GM12892 (cell line): ENCODE measurements around the gene CYP4F11. TPM values are rescaled to one million over a fixed set of nuclear protein-coding genes. Genes with fewer than 3 reads are reported as not detected.
"Not testable (repeated sequence)": the region's sequence is repeated elsewhere in the genome, so short reads cannot be mapped to it uniquely, and the experiment has no call there.

Experiments
- DNase-seq: peaks from one replicate; pipeline ENCODE4 v3.0.0; 2011; ENCODE audit not compliant: insufficient read length
- FAIRE-seq: peaks from 2 replicates; lab custom pipeline; 2011; peaks lifted over from hg19 to GRCh38; lab: Jason Lieb, UNC
- POLR2A ChIP-seq: IDR thresholded peaks from 2 replicates; pipeline ENCODE4 v1.6.1; 2011; ENCODE audit warnings: low read depth, low read length, control low read depth
- POLR2AphosphoS5 ChIP-seq: IDR thresholded peaks from 2 replicates; pipeline ENCODE4 v1.6.1; 2011; ENCODE audit warnings: low read depth, low read length, control low read depth
- TAF1 ChIP-seq: IDR thresholded peaks from 2 replicates; pipeline ENCODE4 v1.6.1; 2011; ENCODE audit warnings: low read depth, mild to moderate bottlenecking, control low read depth, low read length, borderline replicate concordance
- polyA plus RNA-seq: library from polyadenylated mRNA; unstranded; fragments of >200 nt; gene quantifications from one replicate; pipeline ENCODE4 v1.2.1, GENCODE V29; 2012; ENCODE audit warnings: missing spikeins, inconsistent platforms; ENCODE audit not compliant: missing spikeins

CYP4F11 gene, protein sequence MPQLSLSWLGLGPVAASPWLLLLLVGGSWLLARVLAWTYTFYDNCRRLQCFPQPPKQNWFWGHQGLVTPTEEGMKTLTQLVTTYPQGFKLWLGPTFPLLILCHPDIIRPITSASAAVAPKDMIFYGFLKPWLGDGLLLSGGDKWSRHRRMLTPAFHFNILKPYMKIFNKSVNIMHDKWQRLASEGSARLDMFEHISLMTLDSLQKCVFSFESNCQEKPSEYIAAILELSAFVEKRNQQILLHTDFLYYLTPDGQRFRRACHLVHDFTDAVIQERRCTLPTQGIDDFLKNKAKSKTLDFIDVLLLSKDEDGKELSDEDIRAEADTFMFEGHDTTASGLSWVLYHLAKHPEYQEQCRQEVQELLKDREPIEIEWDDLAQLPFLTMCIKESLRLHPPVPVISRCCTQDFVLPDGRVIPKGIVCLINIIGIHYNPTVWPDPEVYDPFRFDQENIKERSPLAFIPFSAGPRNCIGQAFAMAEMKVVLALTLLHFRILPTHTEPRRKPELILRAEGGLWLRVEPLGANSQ
- not detected for polyA plus RNA-seq

DNA sequence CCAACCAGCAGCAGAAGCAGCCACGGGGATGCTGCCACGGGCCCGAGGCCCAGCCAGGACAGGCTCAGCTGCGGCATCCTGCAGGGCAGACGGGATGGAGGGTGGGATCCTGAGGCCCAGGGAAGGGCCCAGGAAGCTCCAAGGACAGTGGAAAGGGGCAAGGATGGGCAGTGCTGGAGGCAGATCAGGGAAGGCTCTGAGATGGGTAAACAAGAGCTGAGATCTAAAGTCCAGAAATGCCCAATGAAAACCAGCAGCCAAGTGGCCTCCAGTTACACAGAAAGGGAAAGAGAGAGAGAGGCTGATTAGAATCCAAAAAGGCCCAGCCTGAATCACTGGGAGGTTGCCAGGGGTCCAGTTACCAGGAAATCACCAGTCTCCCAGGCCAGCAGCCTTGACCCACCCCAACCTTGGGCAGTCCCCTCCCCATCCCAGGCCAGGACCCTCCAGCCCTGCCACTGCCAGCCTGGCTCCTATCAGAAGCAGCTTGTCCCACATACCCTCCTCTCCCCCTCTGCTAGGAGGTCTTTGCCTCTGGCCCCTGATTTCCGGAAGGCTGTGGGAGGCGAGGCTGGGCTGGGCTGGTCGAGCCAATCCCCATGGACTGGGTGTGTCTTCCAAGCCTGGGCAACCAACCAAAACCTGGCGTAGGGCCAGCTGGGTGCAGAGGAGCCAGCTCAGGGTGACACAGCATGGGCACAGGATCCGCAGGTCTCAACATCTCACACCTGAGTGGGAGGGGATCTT is at the start of gene CYP4F11:
CYP4F11 (minus strand) TSS at position 198 of the 747 bp plus-strand sequence; CDS start at position 77, 121 bp downstream.
- FAIRE-seq (no peak), DNase-seq (no peak)
- no peak for TF ChIP-seq POLR2A
- TF ChIP-seq POLR2AphosphoS5, result no peak
- TF ChIP-seq TAF1, result no peak

DNA sequence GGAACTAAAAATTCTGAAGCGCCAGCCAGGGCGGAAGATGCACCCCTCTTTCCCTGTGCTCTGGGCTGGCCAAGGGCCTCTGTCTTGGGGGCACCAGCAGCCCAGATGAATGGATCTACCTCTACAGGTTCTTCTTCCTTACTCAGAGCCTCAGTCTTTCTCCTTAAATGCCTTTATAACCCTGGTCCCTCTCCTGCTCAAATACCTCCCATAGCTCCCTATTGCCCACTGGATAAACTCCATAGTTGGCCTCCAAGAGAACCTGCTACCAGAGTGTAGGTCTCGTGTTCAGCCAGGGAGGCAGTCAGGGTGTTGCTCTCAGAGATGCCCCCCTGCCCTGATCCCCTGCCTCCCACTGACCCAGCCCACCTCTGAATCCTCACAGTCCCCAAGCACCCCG is 45.0 kb upstream of the CYP4F11 start:
- TF ChIP-seq POLR2A (no peak), TAF1 (no peak), POLR2AphosphoS5 (no peak)
- no peak for DNase-seq
- no peak for FAIRE-seq

DNA sequence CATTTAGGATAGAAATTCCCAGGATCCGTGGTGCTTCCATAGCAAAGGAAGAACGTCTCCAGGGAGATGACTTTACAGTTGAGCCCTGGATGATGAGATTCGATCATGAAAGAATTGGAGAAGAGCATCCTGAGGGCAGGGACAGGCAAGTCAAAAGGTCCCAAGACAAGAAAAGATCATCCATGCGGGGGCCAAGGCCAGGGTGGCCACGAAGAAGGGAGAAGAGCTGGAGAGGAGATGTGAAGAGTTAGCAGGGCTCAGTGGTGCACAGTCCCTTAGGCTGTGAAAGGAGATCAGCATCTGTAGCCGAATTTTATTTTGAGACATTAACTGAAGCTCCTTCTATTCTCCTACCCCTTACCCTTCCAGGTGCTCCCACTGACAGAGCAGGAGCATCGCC is 43.4 kb upstream of the CYP4F11 start:
- FAIRE-seq (no peak), DNase-seq (no peak)
- no peak for TF ChIP-seq TAF1
- no peak for TF ChIP-seq POLR2AphosphoS5
- TF ChIP-seq POLR2A, result no peak

DNA sequence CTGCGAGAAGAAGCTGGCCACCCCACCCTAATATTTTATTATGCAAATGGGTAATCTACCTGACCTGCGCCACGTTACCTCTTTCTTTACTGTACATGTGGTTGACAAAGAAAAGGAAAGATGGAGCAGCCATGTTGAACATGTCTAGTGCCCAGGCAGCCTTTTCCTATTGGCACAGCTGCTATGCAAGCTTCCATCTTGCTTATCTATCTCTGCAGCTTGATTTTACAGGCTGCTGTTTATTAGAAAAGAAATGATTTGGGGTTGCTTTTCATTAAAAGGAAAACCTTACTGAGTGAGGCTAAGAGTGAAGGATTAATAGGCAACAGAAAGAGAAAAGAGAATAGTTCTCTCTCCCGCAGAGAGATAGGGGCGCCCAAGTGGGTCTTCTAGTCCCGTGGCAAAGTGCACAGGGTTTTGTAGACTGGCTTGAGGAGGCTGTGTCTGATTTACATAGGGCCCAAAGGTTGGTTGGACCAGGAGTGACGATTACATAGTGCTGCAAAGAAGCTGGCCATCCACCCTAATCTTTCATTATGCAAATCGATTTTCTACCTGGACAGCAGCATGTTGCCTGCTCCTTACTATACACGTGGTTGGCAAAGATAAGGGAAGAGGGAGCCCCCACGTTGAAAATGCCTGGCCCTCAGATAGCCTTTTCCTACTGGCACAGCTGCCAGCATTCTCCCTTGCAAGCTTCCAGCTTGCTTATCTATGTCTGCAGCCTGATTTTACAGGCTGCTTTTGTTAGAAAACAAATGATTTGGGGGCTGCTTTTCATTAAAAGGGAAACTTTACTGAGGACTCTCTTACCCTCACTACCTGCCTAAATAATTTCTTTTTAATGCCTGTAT is 42.7 kb upstream of the CYP4F11 start:
- DNase-seq, result no peak
- no peak for TF ChIP-seq POLR2A
- no peak for TF ChIP-seq TAF1
- no peak for FAIRE-seq

DNA sequence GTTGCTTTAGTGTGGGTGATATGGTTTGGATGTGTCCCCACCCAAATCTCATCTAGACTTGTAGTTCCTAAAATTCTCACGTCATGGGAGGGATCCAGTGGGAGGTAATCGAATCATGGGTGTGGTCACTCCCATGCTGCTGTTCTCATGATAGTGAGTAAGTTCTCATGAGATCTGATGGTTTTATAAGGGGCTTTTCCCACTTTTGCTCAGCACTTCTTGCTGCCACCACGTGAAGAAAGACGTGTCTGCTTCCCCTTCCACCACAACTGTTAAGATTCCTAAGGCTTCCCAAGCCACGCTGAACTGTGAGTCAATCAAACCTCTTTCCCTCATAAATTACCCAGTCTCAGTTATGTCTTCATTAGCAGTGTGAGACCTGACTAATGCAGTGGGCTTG is 40.5 kb upstream of the CYP4F11 start:
- FAIRE-seq (no peak), DNase-seq (no peak)
- TF ChIP-seq POLR2AphosphoS5 (no peak), TAF1 (no peak)

DNA sequence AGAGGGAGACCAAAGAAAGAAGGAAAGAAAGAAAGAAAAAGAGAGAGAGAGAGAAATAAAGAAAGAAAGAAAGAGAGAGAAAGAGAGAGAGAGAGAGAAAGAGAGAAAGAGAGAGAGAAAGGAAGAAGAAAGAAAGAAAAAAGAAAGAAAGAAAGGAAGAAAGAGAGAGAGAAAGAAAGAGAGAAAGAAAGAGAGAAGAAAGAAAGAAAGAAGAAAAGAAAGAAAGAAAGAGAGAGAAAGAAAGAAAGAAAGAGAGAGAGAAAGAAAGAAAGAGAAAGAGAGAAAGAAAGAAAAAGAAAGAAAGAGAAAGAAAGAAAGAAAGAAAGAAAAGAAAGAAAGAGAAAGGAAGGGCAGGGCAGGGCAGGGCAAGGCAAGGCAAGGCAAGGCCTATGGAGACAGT is 37.7 kb upstream of the CYP4F11 start:
- DNase-seq, FAIRE-seq: not testable (repeated sequence)

DNA sequence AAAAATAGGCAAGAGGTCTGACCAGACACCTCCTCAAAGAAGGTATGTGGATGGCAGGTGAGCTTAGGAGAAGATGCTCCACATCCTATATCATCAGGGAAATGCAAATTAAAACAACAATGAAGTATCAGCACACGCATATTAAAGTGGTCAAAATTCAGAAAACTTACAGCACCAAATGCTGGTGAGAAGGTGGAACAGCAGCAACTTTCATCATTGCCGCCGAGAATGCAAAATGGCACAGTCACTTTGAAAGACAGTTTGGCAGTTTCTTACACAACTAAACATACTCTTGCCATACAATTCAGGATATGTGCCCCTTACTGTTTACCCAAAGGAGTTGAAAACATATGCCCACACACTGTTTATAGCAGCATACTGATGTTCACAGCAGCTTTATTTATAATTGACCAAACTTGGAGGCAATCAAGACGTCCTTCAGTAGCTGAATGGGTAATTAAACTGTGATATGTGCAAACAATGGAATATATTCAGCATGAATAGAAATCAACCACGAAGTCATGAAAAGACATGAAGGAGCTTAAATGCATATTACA is 37.0 kb upstream of the CYP4F11 start:
- DNase-seq, result no peak
- FAIRE-seq, result no peak
- TF ChIP-seq TAF1, result no peak

DNA sequence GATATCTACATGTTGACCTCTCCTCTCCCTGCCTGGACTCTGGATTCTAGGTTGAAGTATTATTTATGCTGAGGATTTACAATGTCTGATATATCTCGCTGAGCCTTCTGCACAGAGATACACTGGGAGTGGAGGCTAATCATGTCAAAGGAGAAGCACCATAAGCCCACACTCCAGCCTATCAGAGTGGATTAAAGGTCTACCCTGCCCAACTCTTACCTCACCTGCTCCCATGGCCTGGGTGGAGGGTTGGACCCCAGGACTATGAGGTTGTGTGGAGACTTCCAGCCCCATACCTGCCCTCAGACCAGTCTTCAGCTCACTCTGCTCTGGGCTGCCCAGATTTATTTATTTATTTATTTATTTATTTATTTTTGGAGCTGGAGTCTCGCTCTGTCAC is 29.9 kb upstream of the CYP4F11 start:
- no peak for FAIRE-seq
- TF ChIP-seq POLR2AphosphoS5, result no peak
- TF ChIP-seq TAF1, result no peak
- TF ChIP-seq POLR2A, result no peak
- no peak for DNase-seq

DNA sequence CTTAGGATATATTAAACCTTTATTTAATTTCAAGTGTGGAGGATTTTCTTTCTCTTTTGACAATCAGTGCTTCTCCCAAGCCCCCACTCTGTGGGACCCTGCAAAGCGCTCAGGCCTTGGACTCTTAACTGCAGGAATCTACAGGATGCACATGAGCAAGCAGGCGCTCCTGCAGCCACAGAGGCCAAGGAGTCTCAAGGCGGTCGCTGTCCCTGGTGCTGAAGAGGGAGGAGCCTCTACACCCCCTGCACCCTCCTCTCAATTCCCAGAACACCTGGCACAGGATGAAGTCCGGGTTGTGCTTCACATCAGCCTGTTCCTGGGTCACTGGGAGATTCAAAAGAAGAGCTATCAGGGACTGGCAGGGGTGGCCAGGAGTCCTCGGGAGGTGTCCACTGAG is 28.0 kb upstream of the CYP4F11 start:
- DNase-seq, result no peak

DNA sequence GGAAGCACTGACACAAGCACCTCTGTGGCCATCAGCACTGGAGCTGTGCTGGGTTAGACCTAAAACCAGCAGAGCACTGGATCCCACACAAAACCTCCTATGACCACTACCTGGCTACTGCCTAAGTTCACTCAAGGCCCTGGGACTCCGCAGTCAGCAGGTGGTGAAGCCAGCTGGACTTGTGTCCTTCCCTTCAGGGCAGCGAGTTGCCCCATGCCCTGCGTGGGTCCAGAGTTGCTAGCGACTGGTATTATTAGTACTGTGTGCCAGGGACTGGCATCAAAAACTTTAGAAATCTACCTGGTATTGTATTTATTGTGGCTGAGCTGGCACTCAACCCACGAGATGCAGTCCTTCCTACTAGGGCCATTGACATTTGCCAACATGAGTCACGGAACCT is 20.5 kb upstream of the CYP4F11 start:
- TF ChIP-seq TAF1 (no peak), POLR2AphosphoS5 (no peak), POLR2A (no peak)
- no peak for FAIRE-seq
- no peak for DNase-seq

More for the DNA sequence above, 28.0 kb upstream of the CYP4F11 start:
- TF ChIP-seq TAF1, result no peak
- TF ChIP-seq POLR2A, result no peak
- no peak for TF ChIP-seq POLR2AphosphoS5
- FAIRE-seq, result no peak

DNA sequence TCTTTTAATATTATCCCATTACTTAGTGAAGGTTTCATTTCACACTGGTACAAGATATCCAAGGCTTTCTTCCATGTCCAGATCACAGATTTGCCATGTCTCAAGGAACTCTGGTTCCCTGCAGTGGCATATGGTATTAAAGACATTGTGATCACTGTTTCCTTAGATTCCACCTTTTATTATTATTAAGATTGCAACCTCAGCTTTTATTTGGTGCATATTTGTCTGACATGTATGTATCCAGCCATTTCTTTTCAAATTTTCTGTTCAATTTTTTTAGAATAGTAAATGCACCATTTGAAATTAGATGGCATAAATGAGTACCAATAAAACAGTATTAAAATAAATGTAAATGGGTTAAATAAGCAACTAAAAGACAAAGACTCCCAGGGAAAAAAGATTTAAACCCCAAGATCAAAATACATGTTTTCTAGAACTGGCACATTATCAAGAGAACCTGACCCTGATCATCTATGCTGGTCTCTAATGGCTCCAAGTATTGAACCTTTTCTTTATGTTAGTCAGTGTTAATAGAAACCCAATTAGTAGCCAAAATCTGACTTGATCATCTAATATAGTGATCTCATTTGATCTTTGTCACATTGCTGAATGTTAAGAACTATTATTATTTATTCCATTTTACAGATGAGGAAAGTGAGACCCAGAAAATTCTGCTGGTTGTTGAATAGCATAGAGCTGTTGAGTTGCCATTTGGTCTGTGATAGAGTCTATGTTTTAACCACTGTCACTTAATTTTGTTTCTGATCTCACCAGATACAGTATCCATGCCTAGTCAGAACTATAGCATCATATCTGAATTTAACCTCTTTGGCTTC is 14.1 kb upstream of the CYP4F11 start, which contains the start of gene OR10H4:
OR10H4 (plus strand) TSS at position 786 of the 836 bp plus-strand sequence; CDS start at position 786, 0 bp downstream.
- DNase-seq, result no peak
- no peak for TF ChIP-seq POLR2AphosphoS5
- no peak for TF ChIP-seq POLR2A
- TF ChIP-seq TAF1, result no peak
- no peak for FAIRE-seq
